HG03196 (cell line): ENCODE measurements around the gene UFC1.

Experiments
- ATAC-seq: cut with Tn5 transposase; IDR thresholded peaks from one replicate; pipeline ENCODE4 v1.9.1; 2021; ENCODE audit not compliant: unreplicated experiment

Gene UFC1

DNA sequence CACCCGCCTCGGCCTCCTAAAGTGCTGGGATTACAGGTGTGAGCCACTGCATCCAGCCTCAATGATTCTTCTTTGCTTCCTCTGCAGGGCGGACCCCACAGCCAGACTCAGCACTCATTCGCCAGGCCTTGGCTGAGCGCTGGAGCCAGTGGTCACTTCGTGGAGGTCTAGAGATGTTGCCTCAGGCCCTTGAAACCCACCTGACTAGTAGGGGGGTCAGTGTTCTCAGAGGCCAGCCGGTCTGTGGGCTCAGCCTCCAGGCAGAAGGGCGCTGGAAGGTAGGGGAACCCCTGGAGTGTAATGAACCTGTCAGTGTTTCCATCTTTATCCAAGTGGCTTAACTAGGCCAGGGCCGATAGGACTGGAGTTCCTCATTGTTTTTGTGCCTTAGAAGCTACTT is 15.1 kb downstream of the UFC1 start:
- no peak for ATAC-seq

GRCh38 chr1:161171191-161171590 is 17.4 kb downstream of the UFC1 start:
- ATAC-seq: no peak

DNA sequence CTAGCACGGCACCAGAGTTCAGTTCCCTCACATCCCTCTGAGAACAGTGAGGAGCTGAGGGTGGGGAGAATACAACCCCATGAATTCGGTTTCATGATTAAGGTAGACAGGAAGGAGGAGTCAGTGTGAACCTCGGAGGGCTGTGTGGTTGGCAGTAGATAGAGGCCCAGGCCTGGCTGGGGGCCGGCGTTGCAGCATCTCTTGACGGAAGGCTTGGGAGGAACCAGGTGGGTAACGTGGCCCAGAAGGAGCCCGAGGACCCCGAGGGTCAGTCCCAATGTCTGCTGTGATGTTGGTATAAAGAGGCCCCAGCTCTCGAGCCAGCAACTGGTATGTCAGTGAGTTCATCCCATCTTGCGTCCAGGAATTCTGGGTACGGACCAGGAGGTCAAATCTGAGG is 17.9 kb downstream of the UFC1 start:
- no peak for ATAC-seq

DNA sequence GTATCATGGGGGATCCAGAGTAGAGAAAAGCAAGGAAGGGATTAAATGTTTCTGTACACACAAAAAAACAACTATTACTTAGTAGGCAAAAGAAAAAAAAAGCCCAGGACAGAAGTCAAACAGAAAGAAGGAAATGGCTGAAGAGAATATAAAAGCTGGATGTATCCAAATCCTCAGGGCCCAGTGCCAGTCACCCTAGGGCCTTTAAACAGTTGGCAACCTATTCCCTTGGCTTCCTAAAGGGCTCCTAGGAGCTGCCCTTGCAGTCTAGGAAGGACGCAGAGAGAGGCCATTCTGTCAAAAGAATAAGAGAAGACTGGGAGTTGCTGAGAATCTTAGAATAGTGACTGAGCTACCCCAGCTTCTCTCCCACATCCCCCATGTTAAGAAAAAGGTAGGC is 18.6 kb downstream of the UFC1 start:
- ATAC-seq: no peak

DNA sequence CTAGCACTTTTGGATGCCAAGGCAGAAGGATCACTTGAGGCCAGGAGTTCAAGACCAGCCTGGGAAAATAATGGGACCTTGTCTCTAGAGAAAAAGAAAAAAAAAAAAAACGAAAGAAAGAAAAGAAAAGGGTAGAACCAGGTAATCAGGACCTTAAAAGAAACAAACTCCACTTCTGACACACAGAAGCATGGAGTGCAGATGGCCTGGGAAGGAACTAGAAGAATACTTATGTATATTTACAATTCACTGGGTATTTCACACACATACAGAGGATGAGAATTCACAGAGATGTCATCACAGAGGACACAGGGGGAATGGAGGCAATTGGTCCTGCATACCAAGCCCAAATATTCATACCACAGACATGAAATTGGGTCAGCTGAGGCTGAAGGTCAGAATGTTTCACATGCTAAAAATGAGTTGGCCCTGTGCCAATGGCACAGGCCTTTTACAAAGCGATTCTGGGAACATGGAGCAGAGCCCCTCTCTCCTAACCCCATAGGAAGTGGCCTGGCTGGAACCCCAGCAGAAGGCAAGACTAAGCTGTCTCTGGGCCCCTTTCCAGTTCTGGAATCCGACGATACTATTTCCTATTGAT is 19.1 kb downstream of the UFC1 start:
- ATAC-seq: no peak

- ATAC-seq: no peak
Observed at GRCh38 chr1:161173711-161174110, 19.9 kb downstream of the UFC1 start.

- ATAC-seq: no peak
Observed at GRCh38 chr1:161174911-161175310, 21.1 kb downstream of the UFC1 start.

- no peak for ATAC-seq
Observed at GRCh38 chr1:161175771-161176453, 22.1 kb downstream of the UFC1 start.

GRCh38 chr1:161176468-161177111 is 22.8 kb downstream of the UFC1 start:
- ATAC-seq: no peak

GRCh38 chr1:161177112-161177935 is 23.5 kb downstream of the UFC1 start, which contains the start of gene B4GALT3:
B4GALT3 (minus strand) TSS chr1:161177507; CDS start chr1:161176060, 1,447 bp downstream.
- peak; percentile 62 for ATAC-seq

GRCh38 chr1:161177936-161178244 is 24.1 kb downstream of the UFC1 start:
- no peak for ATAC-seq

- ATAC-seq: no peak
Observed at GRCh38 chr1:161179698-161180097, 25.9 kb downstream of the UFC1 start.

GRCh38 chr1:161180639-161181038 is 26.9 kb downstream of the UFC1 start:
- ATAC-seq: no peak

DNA sequence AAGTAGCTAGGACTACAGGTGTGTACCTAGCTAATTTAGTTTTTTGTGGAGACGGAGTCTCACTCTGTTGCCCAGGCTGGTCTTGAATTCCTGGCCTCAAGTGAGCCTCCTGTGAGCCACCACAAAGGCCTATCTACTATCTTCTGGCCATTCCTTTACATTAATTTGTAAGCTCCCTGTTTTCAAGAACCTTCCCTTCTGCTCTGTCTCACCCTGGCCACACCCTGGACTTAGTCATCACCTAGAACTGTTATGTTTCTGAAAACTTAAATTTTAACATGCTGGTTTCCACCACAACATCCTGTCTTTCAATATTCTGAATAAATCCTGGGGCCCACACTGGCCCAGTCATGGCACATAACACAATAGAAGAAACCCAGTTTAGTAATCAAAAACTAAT is 28.4 kb downstream of the UFC1 start:
- no peak for ATAC-seq

- peak; percentile 60 for ATAC-seq
Observed at GRCh38 chr1:161185282-161185682, 31.5 kb downstream of the UFC1 start.

GRCh38 chr1:161185732-161186311 is 32.0 kb downstream of the UFC1 start:
- ATAC-seq: peak; percentile 24

- no peak for ATAC-seq
Observed at GRCh38 chr1:161187311-161187710, 33.5 kb downstream of the UFC1 start.

GRCh38 chr1:161188381-161188780 is 34.6 kb downstream of the UFC1 start:
- no peak for ATAC-seq

- no peak for ATAC-seq
Observed at GRCh38 chr1:161189036-161189435, 35.3 kb downstream of the UFC1 start.

GRCh38 chr1:161190962-161191521 is 37.3 kb downstream of the UFC1 start:
- no peak for ATAC-seq

DNA sequence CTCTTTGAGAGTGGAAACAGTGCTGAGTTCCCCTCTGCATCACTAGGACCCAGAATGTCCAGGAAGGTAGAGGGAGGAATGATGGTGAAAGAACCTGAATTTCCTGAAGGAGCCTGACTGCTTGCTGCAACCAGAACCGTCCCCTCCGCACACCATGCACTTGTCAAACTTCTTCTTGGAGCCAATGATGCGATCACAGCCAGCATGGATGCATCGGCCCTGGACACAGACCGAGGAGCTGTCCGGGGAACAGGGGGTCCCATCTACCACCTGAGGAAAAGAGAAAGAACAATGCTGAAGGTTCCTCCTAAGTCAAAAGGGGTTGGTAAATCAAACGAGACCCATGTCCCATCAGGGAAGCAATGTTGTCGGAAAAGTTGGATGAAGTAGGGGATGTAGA is 38.2 kb downstream of the UFC1 start:
- ATAC-seq: no peak
